Mucosa of gallbladder (tissue), 1 donor: ENCODE measurements around the gene KRT33B. TPM values are rescaled to one million over a fixed set of nuclear protein-coding genes. Genes with fewer than 3 reads are reported as not detected.

Experiments used
- DNase-seq: peaks from one replicate; pipeline ENCODE4 v3.0.0-alpha.2; 2020; ENCODE audit warnings: low spot score
- total RNA-seq: library from RNA; stranded (reverse); gene quantifications from one replicate; pipeline ENCODE4 v1.2.1, GENCODE V29; 2021
- donor health status: DM: no; HTN: no; CAD: no.

Gene KRT33B
- total RNA-seq, 1 donor from 2014 or later: not detected

DNA sequence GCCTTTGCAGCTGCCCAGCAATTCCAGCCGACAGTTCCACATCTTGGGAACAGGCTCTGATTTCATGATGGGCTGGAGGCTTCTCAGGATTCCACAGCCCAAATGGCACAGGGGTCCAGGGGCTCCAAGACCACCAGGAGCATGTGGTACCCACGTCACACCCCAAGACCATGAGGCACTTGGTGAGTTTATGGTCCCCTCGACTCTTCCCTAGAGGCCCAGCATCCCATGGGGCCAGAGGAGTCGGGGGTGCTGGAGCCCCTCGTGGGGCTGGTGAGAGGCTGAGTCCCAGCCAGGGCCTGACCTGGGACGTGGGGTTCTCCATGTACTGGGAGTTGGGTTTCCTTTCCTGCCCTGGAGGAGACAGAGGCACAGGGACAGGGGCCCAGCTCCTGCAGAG is 44.0 kb downstream of the KRT33B start:
- no peak for DNase-seq

DNA sequence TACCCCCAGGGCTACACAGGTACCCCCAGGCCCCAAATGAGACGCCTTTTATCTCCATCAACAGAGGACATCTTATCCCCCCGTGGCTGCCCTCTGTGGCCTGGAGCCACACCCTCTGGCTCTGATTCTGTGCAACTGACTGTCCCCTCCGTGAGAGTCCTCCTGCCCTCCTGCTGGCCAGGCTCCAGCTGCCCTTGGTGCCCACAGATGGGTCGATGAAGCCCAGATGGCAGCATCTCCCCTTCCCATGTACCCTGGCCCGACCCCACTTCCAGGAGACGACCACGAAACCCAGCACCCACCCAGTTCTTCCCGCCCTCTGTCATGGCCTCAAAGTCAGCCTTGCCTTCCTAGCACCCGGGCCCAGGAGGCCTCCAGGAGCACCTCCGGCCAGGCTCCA is 44.5 kb downstream of the KRT33B start:
- DNase-seq: no peak

DNA sequence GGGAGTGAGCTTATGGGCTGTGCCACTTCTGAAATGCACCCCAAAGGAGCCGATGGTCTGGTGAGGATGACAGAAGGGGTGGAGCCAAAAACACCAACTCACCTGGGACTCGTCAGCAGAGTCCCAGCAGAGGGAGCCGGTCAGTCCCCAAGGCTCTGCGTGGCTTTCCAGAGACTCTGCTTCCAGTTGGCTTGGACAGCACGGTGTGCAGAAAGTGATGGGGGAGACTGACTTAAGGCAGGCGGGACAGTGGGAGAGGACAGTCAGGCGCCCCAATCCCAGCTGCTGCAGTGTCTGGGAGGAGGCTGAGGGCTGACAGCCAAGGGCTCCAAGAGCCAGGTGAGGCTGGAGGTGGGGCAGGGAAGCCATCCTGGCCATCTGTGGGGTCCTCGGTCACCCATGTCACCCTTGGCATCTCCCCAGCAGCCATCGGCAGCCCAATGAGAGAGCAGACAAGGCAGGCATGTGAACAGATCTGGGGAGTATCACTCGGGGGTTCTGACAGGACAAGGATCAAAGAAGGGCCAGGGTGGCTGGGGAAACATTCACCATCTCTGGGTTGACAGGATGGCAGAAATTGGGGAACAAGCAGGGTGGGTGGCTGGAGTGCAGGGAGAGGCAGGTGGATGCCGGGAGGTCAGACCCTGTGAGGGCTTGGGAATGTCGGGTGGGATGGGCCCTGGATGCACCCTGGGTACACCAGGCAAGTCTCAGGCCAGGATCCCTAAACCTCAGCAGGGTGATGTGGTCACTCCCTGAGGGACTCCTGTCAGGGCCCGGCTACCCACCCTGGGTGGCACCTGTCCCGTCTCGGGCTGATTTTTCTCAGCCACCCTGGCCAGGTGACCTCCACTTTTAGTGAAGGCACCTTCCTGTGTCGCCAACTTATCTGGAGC is 45.2 kb downstream of the KRT33B start:
- no peak for DNase-seq

DNA sequence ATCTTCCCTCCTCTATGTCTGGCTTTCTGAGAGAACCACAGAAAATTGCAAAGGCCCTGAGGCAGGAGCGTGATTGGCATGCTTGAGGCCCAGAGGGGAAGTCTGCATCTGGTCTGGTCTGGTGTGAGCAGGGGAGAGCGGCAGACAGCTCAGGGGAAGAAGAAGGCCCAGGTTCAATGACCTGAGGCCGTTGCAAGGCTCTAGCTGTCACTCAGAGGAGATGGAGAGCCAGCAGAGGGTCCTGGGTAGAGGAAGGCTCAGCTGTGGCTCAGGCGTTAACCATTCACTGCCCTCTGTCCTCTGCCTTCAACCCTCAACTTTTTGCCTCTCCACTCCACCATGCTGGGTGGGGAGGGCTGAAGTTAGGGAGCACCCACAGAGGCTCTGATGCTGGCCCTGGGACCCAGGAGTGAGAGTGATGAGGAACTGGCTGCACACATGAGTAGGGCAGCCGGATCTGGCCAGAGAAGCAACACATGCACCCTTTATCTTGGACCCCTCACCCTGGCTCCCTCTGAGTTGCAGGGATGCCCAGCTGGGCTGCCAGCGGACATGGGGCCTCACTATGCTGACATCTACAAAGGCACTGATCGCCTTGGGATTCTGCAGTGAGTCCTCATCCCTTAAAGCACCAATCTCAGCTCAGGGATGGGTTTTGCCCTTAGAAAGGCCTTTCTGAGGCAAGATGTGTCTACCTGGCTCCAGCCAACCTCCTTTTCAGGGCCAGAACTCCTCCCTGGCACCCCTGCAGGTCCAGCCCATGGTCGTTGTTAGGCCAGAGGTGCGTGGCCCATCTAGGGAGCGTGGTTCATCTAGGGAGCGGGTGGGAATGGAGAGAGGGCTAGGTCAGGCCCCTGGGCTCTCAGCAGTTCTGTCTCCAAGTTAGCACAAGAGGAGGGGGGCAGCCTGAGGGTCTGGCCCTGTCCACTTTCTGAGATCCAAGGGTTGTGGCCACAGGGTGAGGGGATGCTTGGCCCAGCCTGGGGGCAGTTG is 46.4 kb downstream of the KRT33B start:
- no peak for DNase-seq

DNA sequence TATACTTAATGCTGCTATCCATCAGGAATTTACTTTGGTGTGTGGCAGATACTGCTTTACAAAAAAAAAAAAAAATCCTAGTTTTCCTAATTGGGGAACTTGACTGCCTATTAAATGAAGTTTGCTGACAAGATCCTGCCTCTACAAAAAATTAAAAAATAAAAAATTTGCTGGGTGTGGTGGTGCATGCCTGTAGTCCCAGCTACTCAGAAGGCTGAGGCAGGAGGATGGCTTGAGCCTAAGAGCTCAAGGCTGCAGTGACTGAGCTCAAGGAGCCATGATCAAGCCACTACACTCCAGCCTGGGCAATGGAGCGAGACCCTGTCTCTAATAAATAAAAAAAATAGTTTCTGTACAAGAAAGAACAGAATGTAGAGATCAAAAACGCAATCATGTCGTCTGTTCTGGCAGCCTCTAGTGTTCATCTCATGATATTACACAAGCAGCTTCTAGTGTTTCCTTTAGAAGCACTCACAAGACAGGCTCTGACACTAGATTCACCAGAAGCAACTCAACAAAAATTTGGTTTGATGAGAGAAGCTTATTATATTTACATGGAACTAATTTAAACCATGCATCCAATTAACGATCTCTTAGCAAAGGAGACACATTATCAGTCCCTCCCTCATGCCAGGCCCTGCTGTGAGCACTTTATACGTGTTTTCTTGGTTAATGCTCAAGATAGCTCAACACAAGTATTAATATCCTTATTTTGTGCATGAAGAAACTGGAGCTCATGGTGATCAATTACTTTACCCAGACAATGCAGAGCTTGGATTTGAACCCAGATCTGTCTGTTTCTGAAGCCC is 47.3 kb downstream of the KRT33B start:
- no peak for DNase-seq

DNA sequence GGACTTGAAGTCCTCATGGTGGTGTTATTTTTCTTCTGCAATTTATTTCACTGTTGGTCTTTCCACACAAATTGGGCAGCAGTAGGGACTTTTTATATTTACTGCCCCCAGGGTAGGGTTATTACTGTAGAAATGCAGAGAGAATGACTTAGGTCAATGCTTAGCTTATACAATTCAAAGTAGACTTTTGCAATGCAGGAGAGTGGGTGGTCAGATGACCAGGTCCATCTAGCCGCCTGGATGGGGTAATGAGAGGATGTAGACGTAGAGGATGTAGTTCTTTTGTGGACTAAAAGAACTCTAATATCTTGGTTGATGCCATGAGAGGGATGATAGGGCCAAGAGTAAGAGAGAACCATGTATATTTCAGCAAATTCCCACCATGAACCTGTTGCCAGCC is 51.4 kb downstream of the KRT33B start:
- no peak for DNase-seq

- no peak for DNase-seq
These were observed 53.7 kb downstream of the KRT33B start for GRCh38 chr17:41315814-41316445.

GRCh38 chr17:41315204-41315794 is 54.3 kb downstream of the KRT33B start, which contains the start of gene KRTAP17-1:
Gene KRTAP17-1 (minus strand): TSS chr17:41315710. CDS start chr17:41315650, 60 bp downstream.
- DNase-seq: no peak

Other genes starting within 250 kb of the KRT33B start
- not detected for gene KRTAP4-12, start 245.6 kb downstream of the KRT33B start, total RNA-seq
- not detected for gene KRTAP4-6, start 229.3 kb downstream of the KRT33B start, total RNA-seq
- not detected for gene KRTAP4-5, start 220.0 kb downstream of the KRT33B start, total RNA-seq
- not detected for gene KRTAP4-4, start 209.1 kb downstream of the KRT33B start, total RNA-seq
- not detected for gene KRTAP4-3, start 201.6 kb downstream of the KRT33B start, total RNA-seq
- not detected for gene KRTAP4-2, start 191.6 kb downstream of the KRT33B start, total RNA-seq
- gene KRTAP4-1, start 184.9 kb downstream of the KRT33B start, total RNA-seq: not detected
- gene KRTAP9-1, start 179.9 kb downstream of the KRT33B start, total RNA-seq: not detected
- not detected for gene KRTAP9-2, start 143.2 kb downstream of the KRT33B start, total RNA-seq
- not detected for gene KRTAP9-3, start 137.4 kb downstream of the KRT33B start, total RNA-seq
- gene KRTAP9-8, start 131.8 kb downstream of the KRT33B start, total RNA-seq: not detected
- not detected for gene KRTAP9-4, start 120.1 kb downstream of the KRT33B start, total RNA-seq
- gene KRTAP9-9, start 114.4 kb downstream of the KRT33B start, total RNA-seq: not detected
- gene KRTAP9-6, start 104.4 kb downstream of the KRT33B start, total RNA-seq: not detected
- gene KRTAP9-7, start 94.1 kb downstream of the KRT33B start, total RNA-seq: not detected
- gene KRTAP29-1, start 67.0 kb downstream of the KRT33B start, total RNA-seq: not detected
- gene KRTAP16-1, start 60.5 kb downstream of the KRT33B start, total RNA-seq: not detected
- not detected for gene KRTAP17-1, start 54.1 kb downstream of the KRT33B start, total RNA-seq
- gene KRT33A, start 19.0 kb downstream of the KRT33B start, total RNA-seq: not detected
- gene KRT34, start 12.5 kb upstream of the KRT33B start, total RNA-seq: not detected
- not detected for gene KRT31, start 27.8 kb upstream of the KRT33B start, total RNA-seq
- gene KRT37, start 54.8 kb upstream of the KRT33B start, total RNA-seq: not detected
- not detected for gene KRT38, start 71.2 kb upstream of the KRT33B start, total RNA-seq
- gene KRT32, start 97.6 kb upstream of the KRT33B start, total RNA-seq: not detected
- gene KRT35, start 111.3 kb upstream of the KRT33B start, total RNA-seq: not detected
- gene KRT36, start 120.1 kb upstream of the KRT33B start, total RNA-seq: not detected
- 0.40 TPM for gene KRT13, start 135.8 kb upstream of the KRT33B start, total RNA-seq
- gene KRT15, start 149.1 kb upstream of the KRT33B start, total RNA-seq: 5.6 TPM
- 1,522 TPM for gene KRT19, start 158.5 kb upstream of the KRT33B start, total RNA-seq
- gene KRT9, start 202.2 kb upstream of the KRT33B start, total RNA-seq: not detected
- gene KRT14, start 217.1 kb upstream of the KRT33B start, total RNA-seq: 0.20 TPM
- gene KRT16, start 243.0 kb upstream of the KRT33B start, total RNA-seq: not detected